Stimulated activated CD4-positive, alpha-beta T cell treated with anti-CD3 and anti-CD28 coated beads, Interleukin-1b, Interleukin-23, amount 100 ng/mL, for 24 hours (primary cell): Measurements from ENCODE around the gene TESK1.
"Not testable (repeated sequence)": the region's sequence is repeated elsewhere in the genome, so short reads cannot be mapped to it uniquely, and the experiment has no call there.

ENCODE experiments used
- DNase-seq, 4 experiments: peaks; one replicate each; pipeline ENCODE4 v3.0.0-alpha.2; 2020; ENCODE audit warnings: low read depth in 4 of 4, low spot score in 1 of 4

The TESK1 gene

GRCh38 chr9:35579659-35580227, 25.3 kb upstream of the TESK1 start:
- not testable (repeated sequence) for DNase-seq

- DNase-seq, result not testable (repeated sequence)
Observed at GRCh38 chr9:35583521-35583920, 21.5 kb upstream of the TESK1 start.

- not testable (repeated sequence) for DNase-seq
Observed at GRCh38 chr9:35584681-35585080, 20.4 kb upstream of the TESK1 start.

GRCh38 chr9:35588506-35588905, 16.6 kb upstream of the TESK1 start:
- DNase-seq, result not testable (repeated sequence)

- DNase-seq, result no peak
Observed at GRCh38 chr9:35593581-35593980, 11.5 kb upstream of the TESK1 start.

- DNase-seq, result no peak
Observed at GRCh38 chr9:35594471-35594870, 10.6 kb upstream of the TESK1 start.

GRCh38 chr9:35596907-35597306, 8.2 kb upstream of the TESK1 start:
- not testable (repeated sequence) for DNase-seq

GRCh38 chr9:35598866-35599590, 6.0 kb upstream of the TESK1 start:
- no peak for DNase-seq

- DNase-seq, result no peak
Observed at GRCh38 chr9:35599763-35600604, 5.1 kb upstream of the TESK1 start.

GRCh38 chr9:35603506-35603985, 1.5 kb upstream of the TESK1 start:
- no peak for DNase-seq

- peak; percentile 94 to 99 (median 99) for DNase-seq
Observed at GRCh38 chr9:35603986-35604577, 980 bp upstream of the TESK1 start.

GRCh38 chr9:35605351-35606137, 482 bp downstream of the TESK1 start:
- peak in 1 of 4 experiments; percentile 19 for DNase-seq

- DNase-seq, result no peak
Observed at GRCh38 chr9:35606138-35606504, 1.1 kb downstream of the TESK1 start.

- no peak for DNase-seq
Observed at GRCh38 chr9:35606726-35607125, 1.7 kb downstream of the TESK1 start.

GRCh38 chr9:35608221-35608620, 3.2 kb downstream of the TESK1 start:
- DNase-seq, result no peak

- no peak for DNase-seq
Observed at GRCh38 chr9:35609001-35609819, 4.1 kb downstream of the TESK1 start.

GRCh38 chr9:35609820-35610163, 4.7 kb downstream of the TESK1 start:
- DNase-seq, result no peak

GRCh38 chr9:35611230-35611797, 6.3 kb downstream of the TESK1 start:
- DNase-seq, result peak in 3 of 4 experiments; percentile 33 to 43 (median 34)

GRCh38 chr9:35612066-35612465, 7.0 kb downstream of the TESK1 start:
- not testable (repeated sequence) for DNase-seq

- no peak for DNase-seq
Observed at GRCh38 chr9:35612843-35613242, 7.8 kb downstream of the TESK1 start.
